ENCODE measurements around the gene TCOF1.

DNA sequence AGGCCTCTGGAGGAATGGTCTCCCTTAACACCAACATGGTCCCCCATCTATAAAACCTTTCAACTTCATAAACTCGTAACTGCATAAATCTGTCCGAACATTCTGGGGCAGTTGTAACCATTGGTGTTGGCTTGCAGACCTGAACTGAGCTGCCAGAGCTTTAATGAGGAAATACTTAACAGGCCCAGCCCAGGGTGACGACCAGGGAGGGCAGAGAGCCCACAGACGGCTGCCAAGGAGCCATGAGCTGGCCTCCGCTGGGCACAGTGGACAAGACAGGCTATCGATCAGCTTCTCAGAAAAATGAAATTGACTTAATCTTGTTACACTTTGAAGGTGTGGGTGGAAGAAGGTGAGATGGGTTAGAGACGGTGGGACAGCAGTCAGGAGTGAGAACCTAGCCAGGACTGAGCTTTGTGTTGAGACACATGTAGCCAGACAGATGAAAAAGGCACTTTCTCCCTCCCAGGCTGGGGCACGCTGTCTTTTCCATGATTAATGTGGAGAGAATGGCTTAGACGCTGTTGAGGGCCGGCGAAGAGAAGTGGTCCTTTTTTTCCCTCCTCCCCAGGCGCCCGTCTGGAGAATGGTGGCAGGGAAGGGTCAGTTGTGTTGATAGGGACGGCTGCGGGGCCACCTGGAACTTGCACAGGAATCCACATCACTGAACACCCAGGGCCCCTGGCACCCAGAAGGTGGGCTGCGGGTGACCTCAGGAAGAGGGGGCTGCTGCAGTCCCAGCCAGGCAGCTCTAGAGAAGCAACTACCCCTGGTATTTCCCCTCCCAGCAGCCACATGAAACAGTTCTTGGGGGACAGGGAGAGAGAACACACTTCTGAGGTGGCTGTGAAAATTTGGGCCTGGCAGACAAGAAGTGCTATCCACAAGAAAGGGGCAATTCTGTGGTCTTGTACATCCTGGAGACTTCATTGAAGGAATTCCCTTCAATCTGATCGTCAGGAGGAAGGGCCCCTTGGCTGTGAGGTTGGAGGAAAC is 27.3 kb upstream of the TCOF1 start:
- no peak for TF ChIP-seq POLR2A (IDR thresholded peaks at IDR 0.05; ENCODE audit: low read depth)
- no peak for TF ChIP-seq POLR2AphosphoS5 (IDR thresholded peaks at IDR 0.05)

Measured in esophagus muscularis mucosa (tissue), 2 donors.